NCI-H69 (cell line): Measurements from ENCODE around the gene HAUS7.
A peak's percentile ranks its signal among the peaks of the same experiment; 100 is the strongest.

ENCODE experiments used
- DNase-seq: peaks from one replicate; lab custom pipeline; 2025; lab: John Stamatoyannopoulos, UW

The HAUS7 gene

DNA sequence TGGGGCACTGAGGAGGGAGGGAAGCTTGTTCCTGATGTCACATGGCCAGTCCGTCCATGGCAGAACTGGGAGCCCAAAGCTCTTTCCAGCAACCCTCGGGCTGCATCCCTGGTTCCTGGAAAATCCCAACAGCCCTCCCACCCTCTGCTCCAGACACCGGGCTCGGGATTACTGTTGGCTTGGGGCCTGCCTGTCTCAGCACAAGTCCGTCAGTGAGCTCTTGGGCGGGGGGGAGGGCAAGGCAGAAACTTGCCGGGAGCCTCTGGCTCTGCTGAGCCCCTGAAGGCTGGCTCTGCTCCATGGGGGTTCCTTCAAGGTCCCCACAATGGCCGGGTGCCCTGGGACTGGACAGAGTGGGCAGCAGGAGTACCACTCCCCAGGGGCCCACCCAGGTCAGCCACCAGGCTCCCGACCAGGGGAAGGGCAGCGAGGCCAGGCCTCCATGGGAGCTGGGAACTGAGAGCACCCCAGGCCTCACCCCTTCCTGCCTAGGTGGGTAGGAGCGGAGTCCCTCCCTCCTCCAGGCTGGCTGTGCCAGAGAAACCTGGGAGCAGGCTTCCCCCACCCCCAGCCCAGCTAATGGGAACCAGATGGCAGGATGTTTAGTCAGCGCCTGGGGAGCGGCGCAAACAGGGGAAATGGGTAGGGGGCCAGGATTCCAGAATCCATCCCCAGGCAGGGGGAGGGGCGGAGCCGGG is 6.4 kb upstream of the HAUS7 start:
- peak; percentile 93 for DNase-seq

DNA sequence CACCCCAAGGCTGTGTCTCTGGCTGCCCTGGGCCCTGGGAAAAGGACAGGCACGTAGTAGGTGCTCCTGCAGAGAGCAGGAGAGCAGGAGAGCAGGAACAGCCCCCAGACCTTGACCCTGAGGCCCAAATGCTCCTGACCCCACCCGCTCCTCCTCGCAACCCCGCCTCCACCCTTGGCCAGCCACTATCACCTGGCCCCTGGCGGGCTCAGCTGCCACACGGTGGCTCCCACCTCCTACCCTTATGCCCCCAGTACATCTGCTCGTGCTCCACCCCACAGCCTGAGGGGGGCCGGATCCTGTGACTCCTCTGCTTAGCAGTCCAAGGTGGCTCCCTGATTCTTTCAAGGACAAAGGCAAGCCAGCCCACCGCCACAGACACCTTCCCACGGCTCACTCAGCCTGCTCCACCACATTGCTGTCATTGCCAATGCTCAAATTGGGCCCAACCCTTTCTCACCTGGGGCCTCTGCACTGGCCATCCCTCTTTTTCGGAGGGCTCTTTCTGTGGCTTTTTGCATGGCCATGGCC is 5.4 kb upstream of the HAUS7 start:
- no peak for DNase-seq

DNA sequence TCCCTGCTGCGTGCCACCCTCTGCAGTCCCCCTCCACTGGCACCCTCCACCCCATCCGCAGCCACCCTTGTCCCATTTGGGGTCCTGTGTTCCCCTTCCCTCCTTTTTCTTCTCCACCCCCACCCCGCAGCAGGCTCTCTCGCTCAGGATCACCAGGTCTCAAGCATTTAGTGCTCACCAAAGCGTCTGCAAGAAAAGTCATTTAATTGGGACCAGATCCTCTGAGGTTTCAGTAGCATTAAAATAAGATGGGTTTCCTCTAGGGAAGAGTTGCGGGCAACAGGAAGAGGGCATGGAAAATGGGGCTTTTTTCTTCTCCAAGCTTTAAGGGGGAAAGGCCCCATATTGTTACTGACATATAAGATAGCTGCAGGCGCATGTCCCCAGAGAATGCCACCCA is 4.9 kb upstream of the HAUS7 start:
- no peak for DNase-seq

DNA sequence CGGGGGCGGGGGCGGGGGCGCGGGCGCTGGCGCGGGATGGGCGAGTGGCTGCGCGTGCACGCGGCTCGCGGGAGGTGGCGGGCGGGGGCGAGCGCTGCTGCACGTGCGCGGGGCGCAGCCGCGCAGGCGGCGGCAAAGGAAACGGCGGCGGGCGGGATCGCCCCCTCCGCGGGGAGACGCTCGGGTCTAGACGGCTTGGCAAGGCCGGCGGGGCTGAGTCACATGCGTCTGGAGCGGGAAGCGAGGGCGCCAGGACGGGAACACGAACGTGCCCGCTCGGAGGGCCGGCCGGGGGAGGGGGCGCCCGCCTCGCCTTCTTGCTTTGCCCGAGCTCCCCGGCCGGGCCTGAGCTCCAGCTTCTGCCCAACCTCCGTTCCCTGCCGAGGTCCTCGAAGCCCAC is 4.3 kb upstream of the HAUS7 start:
- peak; percentile 51 for DNase-seq

DNA sequence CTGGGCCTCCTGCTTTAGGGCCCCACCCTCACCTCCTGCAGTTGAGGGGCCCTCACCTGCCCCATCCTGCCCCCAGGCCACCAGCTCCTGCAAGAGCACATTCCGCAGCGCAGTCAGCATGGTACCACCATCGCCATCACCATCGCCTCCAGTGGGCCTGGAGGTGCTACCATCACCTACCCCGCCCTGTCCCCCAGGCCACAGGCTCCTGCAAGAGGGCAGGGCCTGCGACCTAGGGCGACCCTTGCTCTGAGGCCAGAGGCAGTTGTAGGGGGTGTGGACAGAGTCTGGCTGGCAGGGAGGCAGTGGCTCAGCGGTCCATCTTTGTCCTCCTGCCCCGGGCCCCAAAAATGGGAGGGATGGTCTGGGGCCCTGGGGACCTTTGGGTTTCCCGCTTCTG is 3.9 kb upstream of the HAUS7 start:
- no peak for DNase-seq

DNA sequence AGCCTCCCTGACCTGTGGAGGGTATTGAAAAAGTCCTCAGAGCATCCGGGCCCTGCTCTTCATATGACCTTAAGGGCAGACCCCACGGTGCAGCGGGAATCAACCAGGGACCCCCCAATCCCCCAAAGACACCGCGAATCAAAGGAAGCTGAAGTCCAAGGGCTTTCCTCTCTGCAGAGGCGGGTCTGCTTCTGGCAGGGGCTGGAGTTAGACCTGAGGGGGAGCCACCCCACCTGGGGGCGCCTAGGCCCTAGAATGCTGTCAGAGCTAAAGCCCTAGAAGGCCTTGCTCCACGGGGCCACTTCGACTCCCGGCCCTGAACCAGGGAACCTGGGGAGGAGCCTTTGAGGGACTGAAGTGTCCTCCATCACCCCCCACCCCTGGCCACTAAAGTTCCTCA is 2.8 kb upstream of the HAUS7 start:
- no peak for DNase-seq

DNA sequence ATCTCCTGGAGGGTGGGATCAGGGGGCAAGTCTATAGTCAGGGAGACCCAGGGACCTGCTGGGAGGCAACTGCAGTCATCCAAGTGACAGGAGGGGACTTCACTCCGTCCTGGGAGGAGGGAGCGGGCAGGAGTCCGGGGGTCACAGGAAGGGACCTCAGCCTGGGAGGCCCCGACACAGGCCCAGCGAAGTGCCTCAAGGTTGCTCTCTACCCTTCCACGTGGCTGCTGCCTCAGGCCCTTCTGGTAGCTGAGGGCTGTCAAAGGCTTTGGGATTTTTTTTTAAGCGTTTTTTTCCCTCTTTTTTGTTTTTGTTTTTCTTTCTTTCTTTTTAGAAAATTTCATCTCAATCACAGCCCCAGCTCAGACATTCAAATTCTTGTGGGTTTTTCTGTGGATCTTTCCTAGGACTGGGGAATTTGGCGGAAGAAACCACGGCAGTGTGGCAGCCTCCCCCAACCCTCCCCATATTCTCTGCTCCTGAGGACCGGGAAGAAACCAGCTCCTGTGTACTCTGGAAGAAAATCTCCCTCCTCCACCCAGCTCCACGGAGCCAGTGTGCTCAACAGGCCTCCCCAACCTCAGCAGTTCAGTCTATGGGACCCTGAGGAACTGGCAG is 1.4 kb upstream of the HAUS7 start:
- DNase-seq = no peak

DNA sequence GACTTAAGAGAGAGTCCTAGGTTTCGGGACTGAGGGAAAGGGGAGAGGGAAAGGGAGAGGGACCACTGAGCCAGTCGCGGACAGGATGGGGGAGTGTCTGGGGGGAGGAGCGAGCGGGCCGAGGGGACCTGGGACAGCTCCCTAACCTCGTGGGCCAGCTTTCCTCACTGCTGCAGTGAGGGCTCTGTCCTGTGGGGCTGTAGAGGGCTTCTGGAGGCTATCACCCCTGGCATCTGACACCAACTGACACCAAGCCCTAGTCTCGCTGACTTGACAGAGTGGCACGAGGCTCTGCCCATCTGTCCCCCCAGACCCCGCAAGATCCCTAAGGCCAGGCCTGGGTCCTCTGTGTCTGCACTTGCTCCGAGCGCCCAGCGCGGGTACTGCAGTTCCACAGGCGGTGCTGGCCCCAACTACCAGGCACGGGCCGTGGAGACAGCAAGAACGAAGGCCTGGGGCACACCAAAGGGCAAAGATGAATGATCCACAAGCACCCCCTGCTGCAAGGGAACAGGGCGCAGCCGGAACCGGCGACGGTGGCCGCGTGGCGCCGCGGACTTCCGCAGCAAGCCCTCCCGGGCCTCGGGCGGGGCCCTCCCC is 465 bp downstream of the HAUS7 start:
- DNase-seq = peak; percentile 70

DNA sequence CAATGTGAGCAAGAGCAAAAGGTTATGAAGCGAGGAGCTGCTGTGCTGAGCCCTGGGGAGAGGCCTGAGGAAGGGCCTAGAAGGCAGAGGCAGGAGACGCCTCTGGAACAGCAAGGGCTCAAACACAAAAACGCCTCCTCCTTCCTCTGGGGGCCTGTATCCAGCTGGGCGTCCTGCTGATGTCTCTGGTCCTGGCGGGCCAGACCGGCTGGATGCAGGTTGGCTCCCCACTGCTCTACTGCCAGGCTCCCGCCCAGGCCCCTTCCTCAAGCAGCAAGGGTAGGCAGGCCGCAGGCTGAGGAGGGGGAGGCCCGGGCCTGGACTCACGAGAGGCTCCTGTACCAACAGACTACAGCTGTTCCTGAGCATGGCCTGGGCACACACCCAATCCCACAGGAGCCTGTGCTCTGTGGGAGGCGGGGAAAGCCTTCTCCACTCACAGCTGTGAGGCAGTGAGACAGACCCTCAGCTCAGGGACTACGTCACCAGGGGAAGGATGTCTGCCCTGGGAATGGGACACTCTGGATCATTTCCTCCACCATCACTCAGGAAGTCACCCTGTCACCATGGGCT is 2.3 kb downstream of the HAUS7 start:
- DNase-seq = peak; percentile 40

DNA sequence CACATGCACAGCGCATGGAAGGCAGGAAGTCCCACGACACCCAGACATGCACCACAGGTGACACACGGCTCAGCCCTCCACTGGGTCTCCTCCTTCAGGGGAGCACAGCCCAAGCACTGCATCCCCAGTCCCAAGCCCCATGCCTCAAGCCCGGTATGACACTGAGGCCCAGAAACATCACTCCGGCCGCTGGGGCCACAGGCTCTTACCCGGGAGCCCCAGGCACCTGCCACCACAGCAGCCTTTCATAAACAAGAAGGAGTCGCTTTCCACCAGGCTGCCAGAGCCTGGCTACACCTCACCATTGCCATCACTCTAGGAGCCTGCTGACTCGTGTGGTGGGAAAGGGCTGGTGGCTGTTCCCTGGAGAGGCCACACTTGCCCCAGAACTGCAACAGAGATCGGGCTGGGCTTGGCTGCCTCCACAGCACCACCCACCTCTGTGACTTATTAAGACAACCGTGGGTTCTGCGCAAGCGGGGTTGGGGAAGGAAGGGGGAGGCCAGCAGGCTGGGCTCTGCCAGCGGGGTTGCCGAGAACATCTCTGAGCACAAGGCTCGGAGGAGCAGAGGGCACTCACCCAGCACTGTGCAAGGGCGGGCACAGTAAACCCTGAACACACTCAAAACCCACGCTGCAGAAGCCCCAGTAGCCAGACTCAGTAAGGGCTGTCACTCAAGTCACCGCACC is 4.5 kb downstream of the HAUS7 start:
- DNase-seq = no peak

DNA sequence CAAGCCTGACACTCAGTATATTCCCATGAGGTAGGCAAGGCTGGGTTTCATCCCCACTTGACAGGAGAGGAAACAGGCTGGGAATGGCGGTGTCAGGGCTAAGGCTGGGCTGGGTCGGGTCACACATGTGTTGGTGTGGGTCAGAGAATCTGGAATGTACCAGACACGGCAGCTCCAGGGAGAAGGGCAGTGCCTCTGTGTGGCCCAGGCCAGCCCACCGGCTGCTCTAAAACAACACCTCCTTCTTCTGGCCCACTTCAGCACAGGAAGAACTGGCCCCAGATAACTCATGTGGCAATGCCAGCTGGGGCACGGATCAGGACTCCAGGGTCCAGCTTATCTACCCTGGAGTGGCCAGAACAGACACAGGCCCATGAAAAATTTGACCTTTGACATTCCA is 6.3 kb downstream of the HAUS7 start:
- no peak for DNase-seq

DNA sequence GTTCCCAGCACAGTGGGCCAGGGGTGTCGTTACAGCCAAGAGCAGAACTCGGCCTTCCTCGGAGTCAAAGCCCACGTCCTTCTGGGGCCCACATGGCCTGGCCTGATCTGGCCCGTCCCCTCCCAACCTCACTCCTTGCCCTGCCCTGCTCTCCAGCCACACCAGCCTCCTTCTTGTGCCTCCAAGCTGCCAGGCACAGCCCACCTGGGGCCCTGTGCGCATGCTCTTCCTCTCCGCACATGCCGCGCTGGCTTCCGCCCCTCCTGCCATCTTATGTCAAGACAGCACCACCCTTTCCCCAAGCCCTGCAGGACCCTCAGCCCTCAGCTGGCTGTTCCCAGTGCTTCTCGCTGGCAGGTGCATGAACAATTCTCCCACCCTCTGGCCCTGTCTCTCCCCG is 6.8 kb downstream of the HAUS7 start:
- DNase-seq = no peak

DNA sequence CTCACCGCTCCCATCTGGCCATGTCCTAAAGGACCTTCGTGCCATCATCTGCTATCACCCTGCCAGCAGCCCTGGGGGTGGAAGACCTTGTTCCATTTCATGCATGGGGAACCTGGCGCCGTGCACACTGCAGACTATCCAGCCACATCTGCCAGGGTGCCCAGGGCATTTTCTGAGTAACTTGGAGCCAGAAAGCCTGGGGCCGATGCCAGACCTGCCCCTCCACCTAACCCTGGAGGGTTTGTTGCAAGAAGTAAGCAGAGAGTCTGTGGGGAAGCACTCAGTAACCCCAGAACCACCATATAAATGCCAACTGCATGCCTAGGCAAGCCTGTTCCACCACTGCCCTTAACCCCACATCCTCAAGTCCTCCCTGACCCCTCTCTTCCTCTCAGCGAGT is 7.3 kb downstream of the HAUS7 start:
- no peak for DNase-seq

DNA sequence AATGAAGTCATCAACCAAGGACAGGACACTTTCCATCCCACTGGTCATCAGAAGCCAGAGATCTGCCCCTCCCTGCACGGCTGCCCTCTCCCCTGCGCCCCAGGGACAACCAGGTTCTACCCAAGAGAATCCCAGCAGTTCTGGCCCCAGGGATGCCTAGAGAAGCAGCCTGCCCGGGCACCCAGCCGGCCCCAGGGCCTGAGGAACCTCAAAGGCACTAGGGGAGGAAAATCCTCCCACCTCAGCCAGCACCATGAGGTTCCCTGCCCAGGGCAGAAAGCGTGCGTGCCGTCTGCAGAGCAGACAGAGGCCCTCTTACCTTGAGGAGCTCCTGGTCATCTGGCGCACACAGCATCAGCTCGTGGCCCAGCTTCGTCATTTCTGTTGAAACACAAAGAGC is 8.1 kb downstream of the HAUS7 start:
- DNase-seq = no peak

DNA sequence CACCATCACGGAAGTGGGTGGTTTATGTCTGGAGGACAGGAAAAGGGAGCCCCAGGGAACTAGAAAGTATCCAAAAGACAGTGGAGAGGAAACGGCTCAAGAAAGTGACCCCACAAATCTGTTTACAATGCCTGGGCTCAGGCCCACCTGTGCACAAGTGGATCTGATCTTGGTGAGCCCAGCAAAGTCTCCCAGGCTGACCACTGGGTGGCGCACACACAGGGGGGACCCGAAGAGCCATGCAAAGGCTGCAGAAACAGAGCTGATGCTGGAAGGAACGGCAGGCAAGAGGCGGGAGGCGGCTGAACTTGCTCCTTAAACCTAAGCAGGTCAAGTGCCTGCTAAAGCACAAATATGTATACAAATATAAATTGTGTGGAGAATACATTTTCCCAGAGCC is 9.6 kb downstream of the HAUS7 start:
- DNase-seq = peak; percentile 45

DNA sequence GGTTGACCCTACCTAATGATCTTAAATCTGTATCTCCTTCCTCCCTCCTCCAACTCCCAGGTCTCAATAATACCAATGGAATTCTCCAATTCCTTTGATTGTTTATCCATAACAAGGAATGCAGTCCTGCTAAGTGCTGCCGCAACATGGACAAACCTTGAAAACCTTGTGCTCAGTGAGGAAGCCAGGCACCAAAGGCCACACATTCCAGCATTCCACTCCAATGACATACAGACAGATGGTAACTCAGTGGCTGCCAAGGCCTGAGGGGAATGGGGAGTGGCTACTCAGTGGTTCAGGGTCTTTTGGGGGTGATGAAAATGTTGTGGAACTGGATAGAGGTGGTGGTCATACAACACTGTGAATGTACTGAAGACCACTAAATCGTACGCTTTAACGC is 10.4 kb downstream of the HAUS7 start:
- no peak for DNase-seq

DNA sequence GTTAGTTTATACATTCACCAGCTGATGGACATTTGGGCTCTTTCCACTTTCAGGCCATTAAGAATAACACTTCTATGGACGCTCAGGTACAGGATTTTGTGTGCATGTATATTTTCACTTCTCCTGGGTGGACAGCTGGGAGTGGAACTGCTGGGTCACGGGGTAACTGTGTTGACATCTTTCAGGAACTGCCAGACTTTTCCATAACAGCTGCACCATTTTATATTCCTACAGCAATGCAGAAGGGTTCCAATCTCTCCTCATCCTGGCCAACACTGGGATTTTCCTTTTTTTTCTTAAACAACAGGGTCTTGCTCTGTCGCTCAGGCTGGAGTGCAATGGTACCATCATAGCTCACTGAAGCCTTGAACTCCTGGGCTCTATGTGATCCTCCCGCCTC is 11.9 kb downstream of the HAUS7 start:
- no peak for DNase-seq

DNA sequence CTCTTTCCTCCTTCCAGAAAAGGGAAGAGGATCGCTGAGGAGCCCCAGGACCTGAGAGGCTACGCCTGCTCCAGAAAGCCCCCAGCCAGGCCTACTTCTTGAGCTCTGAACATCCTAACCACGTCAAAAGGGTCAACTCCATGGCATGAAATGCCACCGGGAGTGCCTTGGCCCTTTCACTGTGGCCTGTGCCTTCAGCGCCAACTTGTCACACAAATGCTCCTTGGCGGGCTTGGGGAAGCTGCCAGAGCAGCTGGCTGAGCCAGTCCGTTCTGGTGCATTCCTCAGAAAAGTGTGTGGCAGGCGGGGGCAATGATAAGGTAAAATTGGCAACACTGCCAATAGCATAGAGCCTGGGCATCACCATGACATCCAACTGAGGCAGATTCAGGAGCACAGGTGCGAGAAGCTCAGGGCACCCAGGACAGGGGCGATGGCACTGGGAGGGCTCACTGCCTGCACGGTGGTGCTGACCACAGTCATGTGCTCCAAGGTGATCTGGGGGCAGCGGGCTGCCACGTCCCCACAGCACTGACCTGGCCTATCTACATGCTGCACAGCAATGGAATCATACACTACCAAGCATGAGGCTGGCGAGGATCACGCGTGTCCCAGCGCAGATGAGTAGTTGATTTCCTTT is 12.4 kb downstream of the HAUS7 start:
- DNase-seq = no peak

DNA sequence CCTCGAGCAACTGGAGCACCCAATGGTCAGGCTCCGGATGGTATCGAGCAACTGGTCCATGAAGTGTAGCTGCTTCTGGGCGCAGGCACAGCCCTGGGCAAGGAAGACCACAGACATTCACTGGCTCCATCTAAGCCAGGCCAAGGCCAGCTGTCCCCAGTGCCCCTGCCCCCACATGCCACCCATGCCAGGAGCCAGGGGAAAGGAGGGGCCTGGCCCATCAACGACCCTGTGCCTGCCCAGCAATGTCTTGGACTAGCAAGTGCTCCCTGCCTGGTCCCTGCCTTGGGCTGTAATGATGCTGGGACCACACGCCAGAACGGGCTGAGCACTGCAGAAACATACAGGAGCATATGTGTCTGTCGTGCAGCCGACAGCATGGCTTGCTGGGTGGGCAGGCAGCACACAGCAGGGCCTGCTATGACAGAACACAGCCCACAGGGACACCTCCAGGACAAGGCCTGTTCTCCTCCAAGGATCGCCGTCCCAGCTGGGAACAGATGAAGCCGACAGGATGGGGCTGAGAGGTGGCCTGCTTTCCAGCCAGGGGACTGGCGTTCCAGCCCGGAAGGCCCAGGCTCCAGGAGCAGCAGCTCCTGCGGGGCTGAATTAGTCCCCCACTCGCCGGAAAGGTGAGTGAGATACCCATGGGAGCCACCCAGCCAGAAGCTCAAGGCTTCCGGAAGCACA is 13.1 kb downstream of the HAUS7 start:
- DNase-seq = no peak

DNA sequence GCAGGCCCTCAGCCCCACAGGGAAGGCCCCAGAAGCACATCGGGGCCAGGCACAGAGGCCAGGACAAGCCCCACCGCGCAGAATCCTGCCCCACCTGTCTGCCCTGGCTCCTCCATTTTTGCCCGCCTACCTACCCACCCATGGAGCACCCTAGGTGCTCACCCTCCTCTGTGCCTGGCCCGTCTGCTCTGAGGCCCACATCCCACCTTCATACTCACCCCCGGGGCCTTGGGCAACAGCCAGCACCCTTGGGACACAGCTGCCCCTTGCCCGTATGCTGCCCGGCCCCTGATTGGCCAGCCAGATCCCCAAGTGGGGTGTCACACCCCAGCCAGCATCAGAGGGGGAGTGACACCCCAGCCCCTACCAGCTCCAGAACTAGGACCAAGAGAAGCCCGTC is 13.7 kb downstream of the HAUS7 start:
- DNase-seq = no peak

DNA sequence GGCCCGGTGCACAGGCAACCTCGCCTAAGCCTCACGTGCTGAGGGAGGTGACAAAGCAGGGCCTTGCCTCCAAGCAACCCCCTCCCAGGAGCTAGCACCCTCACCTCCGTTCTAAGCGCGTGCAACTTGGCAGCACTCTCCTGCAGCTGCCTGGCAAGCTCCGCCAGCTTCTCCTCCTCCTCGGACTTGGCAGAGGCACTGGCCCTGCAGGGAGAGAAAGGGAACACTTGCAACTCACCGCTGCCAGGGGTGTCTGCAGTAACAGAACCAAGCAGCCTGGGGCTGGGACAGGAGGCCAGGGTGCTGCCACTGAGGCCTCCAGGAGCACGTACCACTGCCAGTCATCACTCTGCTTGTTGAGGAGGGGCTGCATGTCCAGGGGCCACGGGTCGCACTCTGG is 14.2 kb downstream of the HAUS7 start:
- no peak for DNase-seq
